Measurements from ENCODE around the gene CASKIN2.
"Not testable (repeated sequence)": the region's sequence is repeated elsewhere in the genome, so short reads cannot be mapped to it uniquely, and the experiment has no call there.

Gene CASKIN2

DNA sequence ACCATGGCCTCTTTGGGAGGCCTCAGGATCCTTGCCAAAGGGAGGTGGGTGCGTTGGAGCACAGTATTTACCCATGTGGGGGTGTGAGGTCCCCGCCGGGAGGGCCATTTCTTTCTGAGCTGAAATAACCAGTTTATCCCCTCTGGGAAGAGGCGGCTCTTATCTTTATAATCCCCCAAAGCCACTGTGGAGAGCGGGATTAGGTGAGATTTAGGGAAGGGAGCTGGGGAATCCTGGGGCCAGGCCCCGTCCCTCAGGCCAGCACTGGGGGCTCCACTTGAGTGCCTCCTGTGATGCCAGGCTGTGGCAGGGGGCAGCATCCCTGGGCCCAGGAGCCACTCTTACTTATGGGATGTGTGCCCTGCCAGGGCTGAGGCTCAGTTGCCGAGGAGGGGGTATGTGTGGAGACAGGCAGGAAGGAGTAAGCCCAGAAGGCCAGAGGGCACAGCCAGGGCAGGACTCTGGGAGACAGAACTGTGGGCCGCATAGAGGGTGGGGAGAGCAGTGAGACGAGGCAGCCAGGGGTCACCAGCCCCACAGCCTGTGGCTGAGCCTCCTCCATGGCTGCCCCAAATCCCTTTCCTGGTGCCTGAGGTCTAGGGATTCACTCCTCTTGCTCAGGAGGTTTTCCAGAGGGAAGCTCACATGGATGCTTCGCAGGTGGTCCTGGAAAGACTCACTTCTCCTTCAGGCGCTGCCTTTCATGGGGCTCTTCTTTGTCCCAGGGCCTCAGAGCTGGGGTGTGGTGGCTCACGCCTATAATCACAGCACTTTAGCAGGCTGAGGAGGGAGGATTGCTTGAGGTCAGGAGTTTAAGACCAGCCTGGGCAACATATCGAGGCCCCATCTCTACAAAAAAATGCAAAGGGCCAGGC lies 33.9 kb downstream of the CASKIN2 start:
- no peak overlapping the region for H3K27ac ChIP-seq (ENCODE audit: low read length)
- H3K36me3 ChIP-seq (ENCODE audit: control insufficient read depth in 1 of 2, insufficient read depth in 2 of 2, low read length in 2 of 2): no peaks in the 10 kb centered on the region
- no peaks in the 10 kb centered on the region for H3K9me3 ChIP-seq (ENCODE audit: control insufficient read depth in 1 of 2, low read length in 2 of 2)
- peaks cover 8 to 23% of the 10 kb centered on the region in 2 donors for H3K4me1 ChIP-seq (ENCODE audit: control insufficient read depth in 1 of 2, insufficient read depth in 2 of 2, low read length in 2 of 2)
- H3K27me3 ChIP-seq (ENCODE audit: low read depth, low read length): no peaks in the 10 kb centered on the region
- H3K4me3 ChIP-seq (ENCODE audit: low read depth in 1 of 2, low read length in 2 of 2): no peak overlapping the region

DNA sequence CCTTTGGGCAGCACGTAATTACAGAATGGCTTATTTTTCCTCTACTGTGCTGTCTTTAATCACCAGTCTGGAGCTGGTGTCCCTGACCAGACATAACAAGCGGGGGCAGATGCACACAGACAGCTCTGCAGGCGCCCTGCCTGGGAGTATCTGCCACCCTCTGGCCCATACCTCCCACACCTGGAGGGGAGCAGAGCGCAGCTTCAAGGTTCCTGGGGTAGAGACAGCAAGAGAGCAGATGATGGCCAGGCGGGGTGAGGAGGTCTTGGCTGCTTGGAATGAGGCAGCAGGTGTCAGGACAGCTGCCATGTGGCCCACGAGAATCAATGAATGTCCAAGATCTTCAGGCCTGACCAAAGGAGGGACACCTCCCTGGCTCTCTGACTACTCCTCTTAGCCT lies 35.1 kb downstream of the CASKIN2 start:
- Histone ChIP-seq H3K9me3 (ENCODE audit: control insufficient read depth in 1 of 2, low read length in 2 of 2) (no peaks in the 10 kb centered on the region), H3K27ac (ENCODE audit: low read length) (no peak overlapping the region), H3K4me3 (ENCODE audit: low read depth in 1 of 2, low read length in 2 of 2) (no peak overlapping the region), H3K4me1 (ENCODE audit: control insufficient read depth in 1 of 2, insufficient read depth in 2 of 2, low read length in 2 of 2) (peaks cover 9 to 25% of the 10 kb centered on the region in 2 donors), H3K27me3 (ENCODE audit: low read depth, low read length) (no peaks in the 10 kb centered on the region), H3K36me3 (ENCODE audit: control insufficient read depth in 1 of 2, insufficient read depth in 2 of 2, low read length in 2 of 2) (no peaks in the 10 kb centered on the region)

DNA sequence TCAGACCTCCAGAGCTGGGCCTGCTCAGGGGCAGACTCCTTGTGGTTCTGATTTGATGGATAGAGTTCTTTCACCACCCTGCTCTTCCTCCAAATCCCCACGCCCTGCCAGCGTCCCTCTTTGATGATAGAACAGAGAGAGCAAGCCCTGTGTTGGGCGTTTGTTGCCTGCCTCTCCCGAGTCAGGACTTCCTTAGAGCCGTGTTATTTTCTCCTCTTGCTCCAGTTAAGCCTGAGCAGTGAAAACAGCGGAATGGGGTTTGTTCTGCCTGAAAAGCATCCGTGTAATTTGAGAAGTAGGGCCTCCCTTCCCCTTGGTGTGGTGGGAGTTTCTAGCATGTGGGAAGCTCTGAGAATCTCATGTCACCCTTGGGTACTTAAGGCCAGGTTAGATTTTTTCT lies 36.8 kb downstream of the CASKIN2 start:
- Histone ChIP-seq H3K4me1 (ENCODE audit: control insufficient read depth in 1 of 2, insufficient read depth in 2 of 2, low read length in 2 of 2) (peaks cover 9 to 33% of the 10 kb centered on the region in 2 donors), H3K27ac (ENCODE audit: low read length) (no peak overlapping the region), H3K4me3 (ENCODE audit: low read depth in 1 of 2, low read length in 2 of 2) (no peak overlapping the region)

DNA sequence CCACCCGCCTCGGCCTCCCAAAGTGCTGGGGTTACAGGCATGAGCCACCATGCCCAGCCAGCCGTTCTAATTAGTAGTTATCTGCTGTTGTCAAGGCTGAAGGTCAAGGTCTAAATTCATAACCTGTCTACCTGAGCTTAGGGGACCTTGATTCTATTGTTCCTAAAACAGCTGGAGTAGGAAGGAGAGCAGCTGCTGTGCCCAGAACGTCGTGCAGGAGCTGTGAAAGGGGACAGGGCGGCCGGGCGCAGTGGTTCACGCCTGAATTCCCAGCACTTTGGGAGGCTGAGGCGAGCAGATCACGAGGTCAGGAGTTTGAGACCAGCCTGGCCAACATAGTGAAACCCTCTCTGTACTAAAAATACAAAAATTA lies 37.9 kb downstream of the CASKIN2 start:
- H3K4me1 ChIP-seq (ENCODE audit: control insufficient read depth in 1 of 2, insufficient read depth in 2 of 2, low read length in 2 of 2): peaks cover 9 to 33% of the 10 kb centered on the region in 2 donors
- H3K27ac ChIP-seq (ENCODE audit: low read length); H3K4me3 ChIP-seq (ENCODE audit: low read depth in 1 of 2, low read length in 2 of 2): not testable (repeated sequence)

More for the DNA sequence above, 36.8 kb downstream of the CASKIN2 start:
- Histone ChIP-seq H3K9me3 (ENCODE audit: control insufficient read depth in 1 of 2, low read length in 2 of 2) (no peaks in the 10 kb centered on the region), H3K36me3 (ENCODE audit: control insufficient read depth in 1 of 2, insufficient read depth in 2 of 2, low read length in 2 of 2) (no peaks in the 10 kb centered on the region), H3K27me3 (ENCODE audit: low read depth, low read length) (no peaks in the 10 kb centered on the region)

DNA sequence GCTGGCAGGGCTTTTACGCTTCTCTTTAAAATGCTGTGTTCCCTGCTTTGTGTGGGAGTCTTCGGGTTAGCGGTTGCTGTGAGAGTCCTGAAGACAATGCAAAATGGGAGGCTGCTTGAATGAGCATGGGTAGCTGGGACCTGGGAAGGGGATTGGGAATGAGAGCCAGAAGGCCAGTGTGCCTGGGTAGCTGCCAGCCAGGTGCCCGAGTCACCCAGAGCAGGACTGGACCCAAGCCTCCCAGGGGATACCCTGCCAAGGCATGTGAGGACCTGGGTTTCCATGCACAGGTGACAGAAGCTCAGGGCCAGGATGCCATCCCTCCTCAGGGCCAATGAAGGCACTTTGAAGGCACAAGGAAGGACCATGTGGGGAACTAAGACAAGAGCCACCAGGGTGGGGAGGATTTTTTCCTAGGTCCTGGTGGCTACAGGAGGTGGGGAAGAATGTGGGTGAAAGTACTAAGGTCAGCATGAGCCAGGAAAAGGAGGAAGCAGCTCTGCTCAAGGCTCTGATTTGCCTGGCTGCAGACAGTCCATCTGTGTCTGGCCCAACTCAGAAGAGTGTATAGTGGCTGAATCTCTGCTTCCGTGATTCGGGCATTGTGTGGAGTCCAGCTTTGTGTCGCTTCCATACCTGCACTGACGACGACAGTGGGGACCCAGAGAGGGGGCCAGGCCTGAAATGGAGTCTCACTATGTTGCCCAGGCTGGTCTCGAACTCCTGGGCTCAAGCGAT lies 38.4 kb downstream of the CASKIN2 start:
- no peaks in the 10 kb centered on the region for H3K9me3 ChIP-seq (ENCODE audit: control insufficient read depth in 1 of 2, low read length in 2 of 2)
- no peak overlapping the region for H3K27ac ChIP-seq (ENCODE audit: low read length)
- H3K4me1 ChIP-seq (ENCODE audit: control insufficient read depth in 1 of 2, insufficient read depth in 2 of 2, low read length in 2 of 2): peaks cover 9 to 33% of the 10 kb centered on the region in 2 donors
- peak overlapping the region; percentile 30 to 32 for H3K4me3 ChIP-seq (ENCODE audit: low read depth in 1 of 2, low read length in 2 of 2)
- no peaks in the 10 kb centered on the region for H3K27me3 ChIP-seq (ENCODE audit: low read depth, low read length)
- H3K36me3 ChIP-seq (ENCODE audit: control insufficient read depth in 1 of 2, insufficient read depth in 2 of 2, low read length in 2 of 2): peaks cover 6 to 13% of the 10 kb centered on the region in 2 donors

More for the DNA sequence above, 37.9 kb downstream of the CASKIN2 start:
- not testable (repeated sequence) for H3K9me3 ChIP-seq (ENCODE audit: control insufficient read depth in 1 of 2, low read length in 2 of 2); H3K36me3 ChIP-seq (ENCODE audit: control insufficient read depth in 1 of 2, insufficient read depth in 2 of 2, low read length in 2 of 2); H3K27me3 ChIP-seq (ENCODE audit: low read depth, low read length)

DNA sequence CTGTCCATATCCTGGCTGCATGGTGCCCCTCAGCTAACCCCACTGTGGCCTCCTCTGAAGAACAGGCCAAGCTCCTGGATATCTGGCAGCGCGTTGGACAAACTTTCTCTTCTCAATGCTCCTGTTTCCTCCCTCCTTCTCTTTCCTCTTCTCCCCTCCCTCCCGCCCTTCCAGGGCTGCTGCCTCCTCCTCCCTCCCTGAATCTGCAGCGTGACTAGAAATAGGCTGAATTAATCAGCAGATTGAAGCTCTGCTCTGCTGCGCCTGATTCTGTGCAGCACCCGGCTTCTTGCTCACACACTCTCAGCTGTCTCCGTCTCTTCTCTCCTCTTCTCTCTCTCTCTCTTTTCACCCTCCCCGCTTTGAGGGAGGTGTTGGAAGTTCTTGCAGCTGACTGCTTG lies 39.1 kb downstream of the CASKIN2 start:
- Histone ChIP-seq H3K4me1 (ENCODE audit: control insufficient read depth in 1 of 2, insufficient read depth in 2 of 2, low read length in 2 of 2) (peaks cover 9 to 33% of the 10 kb centered on the region in 2 donors), H3K36me3 (ENCODE audit: control insufficient read depth in 1 of 2, insufficient read depth in 2 of 2, low read length in 2 of 2) (peaks cover 8 to 14% of the 10 kb centered on the region in 2 donors), H3K4me3 (ENCODE audit: low read depth in 1 of 2, low read length in 2 of 2) (peak overlapping the region; percentile 30 to 32)

DNA sequence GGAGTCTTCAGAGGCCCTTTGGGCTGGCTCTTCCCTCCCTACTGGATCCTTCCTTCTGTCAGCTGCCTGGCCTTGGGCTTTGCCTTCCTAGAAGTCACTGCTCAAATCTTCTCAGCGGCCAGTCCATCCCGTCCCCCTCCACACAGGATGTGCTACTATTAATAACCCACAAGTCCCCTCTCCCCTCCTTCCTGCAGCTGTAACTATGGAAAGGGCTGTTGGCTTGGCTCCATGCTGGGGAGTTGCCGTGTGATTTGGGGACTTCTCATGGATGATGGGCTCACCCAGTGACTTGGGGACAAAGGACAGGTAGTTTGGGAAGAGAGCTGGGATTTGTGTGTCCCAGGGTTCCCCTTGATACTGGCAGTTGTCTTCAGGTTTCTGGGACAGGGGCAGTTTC lies 39.5 kb downstream of the CASKIN2 start:
- Histone ChIP-seq H3K27me3 (ENCODE audit: low read depth, low read length) (no peaks in the 10 kb centered on the region), H3K9me3 (ENCODE audit: control insufficient read depth in 1 of 2, low read length in 2 of 2) (no peaks in the 10 kb centered on the region), H3K36me3 (ENCODE audit: control insufficient read depth in 1 of 2, insufficient read depth in 2 of 2, low read length in 2 of 2) (peaks cover 8 to 14% of the 10 kb centered on the region in 2 donors), H3K27ac (ENCODE audit: low read length) (peak overlapping the region; percentile 4), H3K4me3 (ENCODE audit: low read depth in 1 of 2, low read length in 2 of 2) (peak overlapping the region in 1 of 2 donors; percentile 19), H3K4me1 (ENCODE audit: control insufficient read depth in 1 of 2, insufficient read depth in 2 of 2, low read length in 2 of 2) (peaks cover 9 to 33% of the 10 kb centered on the region in 2 donors)

More for the DNA sequence above, 39.1 kb downstream of the CASKIN2 start:
- no peaks in the 10 kb centered on the region for H3K27me3 ChIP-seq (ENCODE audit: low read depth, low read length)
- H3K27ac ChIP-seq (ENCODE audit: low read length): peak overlapping the region; percentile 4
- no peaks in the 10 kb centered on the region for H3K9me3 ChIP-seq (ENCODE audit: control insufficient read depth in 1 of 2, low read length in 2 of 2)

DNA sequence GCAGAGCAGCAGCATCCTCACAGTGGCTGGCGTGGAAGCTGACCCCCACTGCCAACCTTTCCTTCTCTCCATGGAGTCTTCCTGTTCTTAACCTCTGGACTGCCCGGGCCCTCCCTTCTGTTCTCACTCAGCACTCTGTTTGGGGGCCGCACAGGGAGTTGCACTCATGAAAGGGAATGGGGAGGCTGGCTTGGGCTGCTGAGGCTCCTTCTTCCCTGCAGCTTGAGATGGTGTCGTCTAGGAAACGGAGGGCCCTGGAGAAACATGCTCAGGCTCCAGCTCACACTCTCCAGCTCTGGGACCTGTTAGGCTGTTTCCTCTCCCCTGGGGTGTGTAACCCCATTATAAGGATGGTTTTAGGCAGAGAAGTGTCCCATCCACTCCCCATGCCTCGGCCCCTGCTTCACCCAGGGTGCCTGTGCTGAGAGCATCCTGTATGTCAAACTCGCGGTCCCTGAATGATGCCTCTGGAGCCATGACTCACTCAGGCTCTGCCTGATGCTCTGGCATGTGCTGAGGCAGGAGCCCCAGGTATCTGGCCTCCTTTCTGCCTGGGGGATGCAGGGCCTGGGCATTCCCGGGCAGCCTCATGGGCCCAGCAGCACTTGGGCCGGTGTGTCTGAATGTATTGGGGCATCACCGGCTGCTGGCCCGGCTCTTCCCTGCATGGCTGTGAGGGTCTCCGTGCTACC lies 40.0 kb downstream of the CASKIN2 start:
- Histone ChIP-seq H3K27ac (ENCODE audit: low read length) (peak overlapping the region; percentile 4), H3K36me3 (ENCODE audit: control insufficient read depth in 1 of 2, insufficient read depth in 2 of 2, low read length in 2 of 2) (peaks cover 8 to 14% of the 10 kb centered on the region in 2 donors), H3K4me3 (ENCODE audit: low read depth in 1 of 2, low read length in 2 of 2) (peak overlapping the region in 1 of 2 donors; percentile 19), H3K9me3 (ENCODE audit: control insufficient read depth in 1 of 2, low read length in 2 of 2) (no peaks in the 10 kb centered on the region), H3K27me3 (ENCODE audit: low read depth, low read length) (no peaks in the 10 kb centered on the region), H3K4me1 (ENCODE audit: control insufficient read depth in 1 of 2, insufficient read depth in 2 of 2, low read length in 2 of 2) (peaks cover 9 to 33% of the 10 kb centered on the region in 2 donors)

DNA sequence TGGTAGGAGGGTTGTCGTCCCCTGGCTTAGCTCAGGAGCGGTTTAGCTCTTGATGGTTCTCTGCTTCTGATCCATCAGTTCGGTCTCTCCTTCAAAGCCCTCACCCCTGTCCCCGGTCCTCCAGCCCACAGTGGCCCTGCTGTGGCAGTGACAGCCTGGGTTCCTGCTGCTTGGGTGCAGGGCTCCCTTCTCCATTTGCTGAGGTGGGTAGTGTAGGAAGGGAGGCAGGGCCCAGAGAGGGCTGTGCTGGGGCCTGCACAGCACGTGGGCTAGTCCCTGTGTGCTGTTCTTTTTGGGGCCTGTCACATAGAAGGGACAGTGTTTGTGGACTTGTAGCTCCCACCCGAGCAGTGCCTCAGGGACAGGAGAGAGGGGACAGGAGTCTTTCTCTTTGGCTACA lies 40.6 kb downstream of the CASKIN2 start:
- peaks cover 9 to 33% of the 10 kb centered on the region in 2 donors for H3K4me1 ChIP-seq (ENCODE audit: control insufficient read depth in 1 of 2, insufficient read depth in 2 of 2, low read length in 2 of 2)

DNA sequence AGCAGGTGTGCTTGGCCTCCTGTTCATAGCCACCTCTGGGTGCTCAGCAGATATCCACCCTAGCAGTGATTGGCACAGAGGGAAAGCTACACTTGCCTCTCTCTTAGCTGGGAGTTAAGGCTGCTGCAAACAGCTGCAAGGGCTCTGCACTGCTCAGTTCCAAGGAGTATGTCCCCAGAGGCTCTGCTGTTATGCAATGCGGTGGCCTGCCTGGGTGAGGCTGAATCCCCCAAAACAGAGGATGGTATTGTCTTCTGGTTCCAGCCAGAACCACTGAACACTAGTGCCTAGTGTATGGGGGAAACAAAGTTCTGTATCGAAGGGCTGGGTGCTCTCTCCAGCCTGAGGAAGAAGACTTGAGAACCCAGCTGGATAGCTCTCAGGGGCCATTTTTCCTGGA lies 42.1 kb downstream of the CASKIN2 start:
- H3K27ac ChIP-seq (ENCODE audit: low read length): no peak overlapping the region
- peaks cover 9 to 32% of the 10 kb centered on the region in 2 donors for H3K4me1 ChIP-seq (ENCODE audit: control insufficient read depth in 1 of 2, insufficient read depth in 2 of 2, low read length in 2 of 2)
- peaks cover 8 to 14% of the 10 kb centered on the region in 2 donors for H3K36me3 ChIP-seq (ENCODE audit: control insufficient read depth in 1 of 2, insufficient read depth in 2 of 2, low read length in 2 of 2)
- no peaks in the 10 kb centered on the region for H3K27me3 ChIP-seq (ENCODE audit: low read depth, low read length)
- H3K4me3 ChIP-seq (ENCODE audit: low read depth in 1 of 2, low read length in 2 of 2): no peak overlapping the region
- H3K9me3 ChIP-seq (ENCODE audit: control insufficient read depth in 1 of 2, low read length in 2 of 2): no peaks in the 10 kb centered on the region

More for the DNA sequence above, 40.6 kb downstream of the CASKIN2 start:
- Histone ChIP-seq H3K27ac (ENCODE audit: low read length) (no peak overlapping the region), H3K36me3 (ENCODE audit: control insufficient read depth in 1 of 2, insufficient read depth in 2 of 2, low read length in 2 of 2) (peaks cover 8 to 14% of the 10 kb centered on the region in 2 donors), H3K4me3 (ENCODE audit: low read depth in 1 of 2, low read length in 2 of 2) (no peak overlapping the region), H3K9me3 (ENCODE audit: control insufficient read depth in 1 of 2, low read length in 2 of 2) (no peaks in the 10 kb centered on the region), H3K27me3 (ENCODE audit: low read depth, low read length) (no peaks in the 10 kb centered on the region)

DNA sequence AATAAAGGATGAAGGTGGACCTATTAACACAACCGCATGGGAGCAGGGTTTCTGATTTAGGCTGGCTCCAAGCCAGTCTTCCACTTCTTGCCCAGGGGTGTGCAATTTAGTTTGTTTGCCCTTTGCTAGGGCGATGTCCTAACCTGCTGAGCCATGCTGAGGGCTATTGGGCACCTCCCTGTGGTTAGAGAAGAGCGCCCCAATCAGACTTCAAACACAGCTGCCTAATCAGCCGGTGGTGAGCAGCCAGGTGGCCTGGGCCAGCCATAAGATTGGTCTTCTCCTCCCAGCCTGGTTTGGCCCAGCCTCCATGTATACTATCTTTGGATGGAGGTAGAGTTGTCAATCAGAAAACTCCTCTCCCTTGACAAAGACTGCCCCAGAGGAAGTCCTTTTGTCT lies 43.2 kb downstream of the CASKIN2 start:
- Histone ChIP-seq H3K9me3 (ENCODE audit: control insufficient read depth in 1 of 2, low read length in 2 of 2) (no peaks in the 10 kb centered on the region), H3K27me3 (ENCODE audit: low read depth, low read length) (no peaks in the 10 kb centered on the region), H3K36me3 (ENCODE audit: control insufficient read depth in 1 of 2, insufficient read depth in 2 of 2, low read length in 2 of 2) (peaks cover 8 to 14% of the 10 kb centered on the region in 2 donors), H3K4me3 (ENCODE audit: low read depth in 1 of 2, low read length in 2 of 2) (no peak overlapping the region), H3K4me1 (ENCODE audit: control insufficient read depth in 1 of 2, insufficient read depth in 2 of 2, low read length in 2 of 2) (peaks cover 8 to 29% of the 10 kb centered on the region in 2 donors), H3K27ac (ENCODE audit: low read length) (no peak overlapping the region)
